Endodermal cell (in vitro differentiated cells): ENCODE data around the gene ADCY2. TPM values are rescaled to one million over a fixed set of nuclear protein-coding genes. Genes with fewer than 3 reads are reported as not detected.

ENCODE experiments used
- DNase-seq: peaks from one replicate; pipeline ENCODE4 v3.0.0-alpha.2; 2017
- H3K27ac ChIP-seq: 2 replicates; pipeline ENCODE4 v1.5.1; 2013; ENCODE audit warnings: mild to moderate bottlenecking, low read depth, low read length, moderate library complexity
- H3K27me3 ChIP-seq: 2 replicates; pipeline ENCODE4 v1.6.1; 2013; ENCODE audit warnings: mild to moderate bottlenecking, low read length, moderate library complexity; ENCODE audit not compliant: insufficient read depth, control insufficient read depth, poor library complexity, severe bottlenecking
- H3K36me3 ChIP-seq: 2 replicates; pipeline ENCODE4 v1.7.0; 2013; ENCODE audit warnings: mild to moderate bottlenecking, low read length, moderate library complexity; ENCODE audit not compliant: control insufficient read depth, insufficient read depth
- H3K4me1 ChIP-seq: one replicate; pipeline ENCODE4 v1.7.0; 2013; ENCODE audit warnings: low read length; ENCODE audit not compliant: control insufficient read depth, insufficient read depth
- H3K4me3 ChIP-seq: 2 replicates; pipeline ENCODE4 v1.5.1; 2013; ENCODE audit warnings: mild to moderate bottlenecking, low read length, moderate library complexity
- H3K9ac ChIP-seq: 2 replicates; pipeline ENCODE4 v1.6.1; 2013; ENCODE audit warnings: mild to moderate bottlenecking, low read length, moderate library complexity; ENCODE audit not compliant: poor library complexity, severe bottlenecking; ENCODE audit errors: extremely low read depth
- H3K9me3 ChIP-seq: 2 replicates; pipeline ENCODE4 v1.6.1; 2013; ENCODE audit warnings: mild to moderate bottlenecking, low read length, moderate library complexity; ENCODE audit not compliant: control insufficient read depth
- H3K27ac Mint-ChIP-seq: 2 replicates; pipeline ENCODE4 v1.8.0; 2020; ENCODE audit warnings: mixed read lengths
- H3K27me3 Mint-ChIP-seq: 2 replicates; pipeline ENCODE4 v1.8.0; 2021; ENCODE audit warnings: mild to moderate bottlenecking, mixed read lengths; ENCODE audit not compliant: insufficient read depth
- H3K36me3 Mint-ChIP-seq: 2 replicates; pipeline ENCODE4 v1.8.0; 2020; ENCODE audit warnings: low read depth, mixed read lengths
- H3K4me1 Mint-ChIP-seq: 2 replicates; pipeline ENCODE4 v1.8.0; 2020; ENCODE audit warnings: mixed read lengths
- H3K4me3 Mint-ChIP-seq: 2 replicates; pipeline ENCODE4 v1.8.0; 2020; ENCODE audit warnings: mild to moderate bottlenecking, moderate library complexity, mixed read lengths
- H3K9me3 Mint-ChIP-seq: 2 replicates; pipeline ENCODE4 v1.8.0; 2020; ENCODE audit warnings: mild to moderate bottlenecking, mixed read lengths
- CTCF ChIP-seq: fragments of 200-600 bp; sonication (generic); conservative IDR thresholded peaks from 2 replicates; pipeline ENCODE4 v1.5.0; 2021; ENCODE audit warnings: antibody characterized with exemption, mild to moderate bottlenecking
- WGBS, 2 experiments: methylation state at CpG; one replicate each; pipeline versions ENCODE4 v1.1.5 to v1.1.7; 2013; ENCODE audit warnings: missing lambda C conversion rate in 2 of 2, mixed read lengths in 1 of 2; ENCODE audit not compliant: insufficient coverage in 1 of 2, insufficient read length in 1 of 2; 5-methylcytosine and 5-hydroxymethylcytosine counted together
- total RNA-seq, 2 donors: library from RNA; stranded (reverse); fragmentation: NEBNext Ultra II Directional in 1 of 2; extraction: Animal tissue kit (Norgen Biotek cat#: 25700) in 1 of 2; gene quantifications; 2 replicates in 1 of 2; 3 replicates in 1 of 2; pipeline ENCODE4 v1.2.1, GENCODE V29; 2021

The ADCY2 gene
- total RNA-seq, 2 donors from 2014 or later, result 61.5 to 63.2 TPM

- Mint-ChIP-seq H3K4me3 (no peak overlapping the region), H3K36me3 (no peaks in the 10 kb centered on the region), H3K9me3 (no peaks in the 10 kb centered on the region), H3K27ac (peak overlapping the region; percentile 53), H3K27me3 (no peaks in the 10 kb centered on the region), H3K4me1 (peaks cover 31% of the 10 kb centered on the region)
- peak; percentile 67 for DNase-seq
- Histone ChIP-seq H3K9ac (no peak overlapping the region), H3K36me3 (no peaks in the 10 kb centered on the region), H3K9me3 (no peaks in the 10 kb centered on the region), H3K27ac (no peak overlapping the region), H3K27me3 (peaks cover 6% of the 10 kb centered on the region), H3K4me1 (peaks cover 4% of the 10 kb centered on the region), H3K4me3 (no peak overlapping the region)
- WGBS, 2 experiments, result 82% methylated on average over 9 of the region's 9 CpGs; no CpG with 5 or more reads in 1 of the 2 experiments
- TF ChIP-seq CTCF, result peak; percentile 68
Observed at GRCh38 chr5:7391215-7391614, 4.7 kb upstream of the ADCY2 start.

- peaks cover 34% of the 10 kb centered on the region for H3K4me1 Mint-ChIP-seq
- H3K27ac Mint-ChIP-seq, result peak overlapping the region; percentile 60
- 60 to 67% methylated on average over 10 to 15 of the region's 15 CpGs for WGBS, 2 experiments
- Histone ChIP-seq H3K36me3 (no peaks in the 10 kb centered on the region), H3K4me3 (no peak overlapping the region), H3K4me1 (peaks cover 4% of the 10 kb centered on the region), H3K27ac (no peak overlapping the region), H3K9me3 (no peaks in the 10 kb centered on the region), H3K27me3 (peaks cover 6% of the 10 kb centered on the region), H3K9ac (no peak overlapping the region)
- no peaks in the 10 kb centered on the region for H3K9me3 Mint-ChIP-seq
- H3K36me3 Mint-ChIP-seq, result no peaks in the 10 kb centered on the region
- H3K27me3 Mint-ChIP-seq, result peaks cover 4% of the 10 kb centered on the region
- DNase-seq, result peak; percentile 86
- no peak overlapping the region for H3K4me3 Mint-ChIP-seq
- TF ChIP-seq CTCF, result peak; percentile 91
Observed at GRCh38 chr5:7391814-7392692, 3.9 kb upstream of the ADCY2 start.

- no peak overlapping the region for H3K4me3 ChIP-seq
- no peak for TF ChIP-seq CTCF
- DNase-seq, result no peak
- Mint-ChIP-seq H3K27ac (peak overlapping the region; percentile 44), H3K4me3 (no peak overlapping the region), H3K27me3 (peaks cover 5% of the 10 kb centered on the region), H3K9me3 (no peaks in the 10 kb centered on the region), H3K4me1 (peaks cover 38% of the 10 kb centered on the region), H3K36me3 (no peaks in the 10 kb centered on the region)
- no peak overlapping the region for H3K9ac ChIP-seq
- H3K27me3 ChIP-seq, result peaks cover 6% of the 10 kb centered on the region
- peaks cover 4% of the 10 kb centered on the region for H3K4me1 ChIP-seq
- no peaks in the 10 kb centered on the region for H3K36me3 ChIP-seq
- 93% methylated on average over 2 of the region's 3 CpGs; no CpG with 5 or more reads in 1 of the 2 experiments for WGBS, 2 experiments
- no peaks in the 10 kb centered on the region for H3K9me3 ChIP-seq
- H3K27ac ChIP-seq, result no peak overlapping the region
Observed at GRCh38 chr5:7392693-7393024, 3.3 kb upstream of the ADCY2 start.
